Measurements from ENCODE around the gene DNM3.

DNA sequence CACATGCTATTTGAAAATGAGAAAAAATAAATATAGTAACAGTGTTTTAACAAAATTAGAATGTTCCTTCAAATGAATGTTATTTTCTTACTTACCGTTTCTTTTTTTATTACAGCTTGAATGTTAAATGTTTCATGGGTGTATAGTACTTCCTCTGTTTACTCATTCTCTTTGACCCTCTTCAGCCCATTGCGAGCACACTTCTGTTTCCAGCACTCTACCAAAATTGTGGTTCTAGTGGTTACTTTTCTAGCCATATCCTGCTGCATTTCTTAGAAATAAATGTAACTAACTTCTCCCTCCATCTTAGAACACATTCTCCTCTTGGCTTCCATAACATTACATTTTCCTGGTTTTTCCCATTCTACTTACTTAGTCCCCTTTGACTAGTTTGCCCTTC lies 389.2 kb downstream of the DNM3 start:
- TF ChIP-seq ZNF404 (tag by site-specific recombination; IDR thresholded peaks at IDR 0.05) = no peak
- TF ChIP-seq CTCF (tag by site-specific recombination; IDR thresholded peaks at IDR 0.05) = no peak
- TF ChIP-seq TCF7L2 (IDR thresholded peaks at IDR 0.05; ENCODE audit: borderline replicate concordance, low read depth, low read length) = no peak
